ENCODE measurements around the gene MGAT1. TPM values are rescaled to one million over a fixed set of nuclear protein-coding genes. Genes with fewer than 3 reads are reported as not detected.

MGAT1 gene
- total RNA-seq, 1 donor = 113 TPM

DNA sequence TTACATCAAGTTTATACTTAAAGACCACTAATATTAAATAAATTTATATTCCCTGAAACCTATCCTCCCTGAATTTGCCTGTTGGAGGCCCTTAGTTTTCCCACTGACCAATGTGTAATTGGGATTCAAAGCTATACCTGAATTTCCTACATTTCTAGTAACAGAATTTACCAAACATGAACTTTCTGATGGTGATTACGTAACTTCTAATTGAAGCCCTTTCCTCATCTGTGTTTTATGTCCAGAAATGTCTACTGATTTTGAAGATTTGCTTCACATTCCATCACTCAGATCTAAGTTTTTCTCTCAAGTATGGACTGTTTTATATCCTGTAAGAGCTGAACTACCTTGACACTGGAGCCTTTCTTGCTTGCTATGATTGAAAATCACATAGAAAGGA, 45.7 kb upstream of the MGAT1 start:
- no peaks in the 10 kb centered on the region for H3K27me3 ChIP-seq (ENCODE audit: insufficient read depth, low read length)
- H3K27ac ChIP-seq (ENCODE audit: low read depth, low read length) = no peak overlapping the region
- no peaks in the 10 kb centered on the region for H3K4me1 ChIP-seq (ENCODE audit: insufficient read depth, low read length)
- H4K20me1 ChIP-seq (ENCODE audit: insufficient read depth, low read length) = no peaks in the 10 kb centered on the region
- DNase-seq (ENCODE audit: insufficient read length, low spot score, missing footprints) = no peak
- H3K4me2 ChIP-seq (ENCODE audit: insufficient read depth, low read length) = no peak overlapping the region
- H3K79me2 ChIP-seq (ENCODE audit: insufficient read depth, low read length) = no peaks in the 10 kb centered on the region
- peaks cover 47% of the 10 kb centered on the region for H3K36me3 ChIP-seq (ENCODE audit: insufficient read depth, low read length)
- peaks cover 43% of the 10 kb centered on the region for H3K9me3 ChIP-seq (ENCODE audit: low read depth, low read length)
- H3K4me3 ChIP-seq (ENCODE audit: insufficient read depth, low read length) = no peak overlapping the region
- TF ChIP-seq, protein P1, sequence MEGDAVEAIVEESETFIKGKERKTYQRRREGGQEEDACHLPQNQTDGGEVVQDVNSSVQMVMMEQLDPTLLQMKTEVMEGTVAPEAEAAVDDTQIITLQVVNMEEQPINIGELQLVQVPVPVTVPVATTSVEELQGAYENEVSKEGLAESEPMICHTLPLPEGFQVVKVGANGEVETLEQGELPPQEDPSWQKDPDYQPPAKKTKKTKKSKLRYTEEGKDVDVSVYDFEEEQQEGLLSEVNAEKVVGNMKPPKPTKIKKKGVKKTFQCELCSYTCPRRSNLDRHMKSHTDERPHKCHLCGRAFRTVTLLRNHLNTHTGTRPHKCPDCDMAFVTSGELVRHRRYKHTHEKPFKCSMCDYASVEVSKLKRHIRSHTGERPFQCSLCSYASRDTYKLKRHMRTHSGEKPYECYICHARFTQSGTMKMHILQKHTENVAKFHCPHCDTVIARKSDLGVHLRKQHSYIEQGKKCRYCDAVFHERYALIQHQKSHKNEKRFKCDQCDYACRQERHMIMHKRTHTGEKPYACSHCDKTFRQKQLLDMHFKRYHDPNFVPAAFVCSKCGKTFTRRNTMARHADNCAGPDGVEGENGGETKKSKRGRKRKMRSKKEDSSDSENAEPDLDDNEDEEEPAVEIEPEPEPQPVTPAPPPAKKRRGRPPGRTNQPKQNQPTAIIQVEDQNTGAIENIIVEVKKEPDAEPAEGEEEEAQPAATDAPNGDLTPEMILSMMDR (IDR thresholded peaks at IDR 0.05; ENCODE audit: extremely low read depth, low read depth, low read length) = no peak
- H2AFZ ChIP-seq (ENCODE audit: low read length) = no peak overlapping the region

DNA sequence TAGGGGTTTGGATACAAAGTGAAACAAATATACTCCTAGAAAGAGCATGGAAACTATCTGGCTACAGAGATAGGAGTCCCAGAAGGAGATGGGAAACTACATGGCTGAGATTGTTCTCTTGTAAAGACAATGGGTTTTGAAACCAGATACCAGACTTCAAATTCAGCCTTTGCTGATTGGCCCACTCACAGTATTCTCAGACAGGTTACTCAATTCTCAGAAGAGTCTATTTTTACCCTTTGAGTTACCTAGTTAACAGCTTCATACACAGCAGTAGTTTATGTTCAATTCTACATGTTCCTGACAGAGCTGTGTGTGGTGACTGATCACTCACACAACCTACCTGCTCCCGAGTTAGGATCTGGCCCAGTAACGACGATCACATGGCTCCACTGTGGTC, 44.4 kb upstream of the MGAT1 start:
- TF ChIP-seq, protein P1 (IDR thresholded peaks at IDR 0.05; ENCODE audit: extremely low read depth, low read depth, low read length) = no peak
- H3K27me3 ChIP-seq (ENCODE audit: insufficient read depth, low read length) = no peaks in the 10 kb centered on the region
- H4K20me1 ChIP-seq (ENCODE audit: insufficient read depth, low read length) = no peaks in the 10 kb centered on the region
- H3K36me3 ChIP-seq (ENCODE audit: insufficient read depth, low read length) = peaks cover 43% of the 10 kb centered on the region
- no peaks in the 10 kb centered on the region for H3K4me1 ChIP-seq (ENCODE audit: insufficient read depth, low read length)
- no peak overlapping the region for H3K27ac ChIP-seq (ENCODE audit: low read depth, low read length)
- no peaks in the 10 kb centered on the region for H3K79me2 ChIP-seq (ENCODE audit: insufficient read depth, low read length)
- H3K4me3 ChIP-seq (ENCODE audit: insufficient read depth, low read length) = no peak overlapping the region
- H2AFZ ChIP-seq (ENCODE audit: low read length) = no peak overlapping the region
- peaks cover 43% of the 10 kb centered on the region for H3K9me3 ChIP-seq (ENCODE audit: low read depth, low read length)
- DNase-seq (ENCODE audit: insufficient read length, low spot score, missing footprints) = no peak
- no peak overlapping the region for H3K4me2 ChIP-seq (ENCODE audit: insufficient read depth, low read length)

DNA sequence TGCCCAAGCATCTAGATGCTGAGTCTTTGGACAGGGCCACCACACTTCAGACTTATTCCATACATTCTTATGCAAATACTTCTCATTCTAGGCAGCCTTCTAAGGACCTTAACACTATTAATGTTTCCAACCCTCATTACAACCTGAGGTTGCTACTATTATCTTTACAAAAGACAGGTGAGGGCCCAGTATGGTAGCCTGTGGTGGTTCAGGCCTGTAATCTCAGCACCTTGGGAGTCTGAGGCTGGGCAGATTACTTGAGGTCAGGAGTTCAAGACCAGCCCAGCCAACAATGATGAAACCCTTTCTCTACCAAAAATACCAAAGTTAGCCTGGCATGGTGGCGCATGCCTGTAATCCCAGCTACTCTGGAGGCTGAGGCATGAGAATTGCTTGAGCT, 42.3 kb upstream of the MGAT1 start:
- H3K4me3 ChIP-seq (ENCODE audit: insufficient read depth, low read length) = no peak overlapping the region
- H3K9me3 ChIP-seq (ENCODE audit: low read depth, low read length) = peaks cover 25% of the 10 kb centered on the region
- H3K36me3 ChIP-seq (ENCODE audit: insufficient read depth, low read length) = peaks cover 23% of the 10 kb centered on the region
- no peak overlapping the region for H2AFZ ChIP-seq (ENCODE audit: low read length)
- no peaks in the 10 kb centered on the region for H3K4me1 ChIP-seq (ENCODE audit: insufficient read depth, low read length)
- H3K79me2 ChIP-seq (ENCODE audit: insufficient read depth, low read length) = no peaks in the 10 kb centered on the region
- H4K20me1 ChIP-seq (ENCODE audit: insufficient read depth, low read length) = no peaks in the 10 kb centered on the region
- DNase-seq (ENCODE audit: insufficient read length, low spot score, missing footprints) = no peak
- H3K27me3 ChIP-seq (ENCODE audit: insufficient read depth, low read length) = no peaks in the 10 kb centered on the region
- TF ChIP-seq, protein P1 (IDR thresholded peaks at IDR 0.05; ENCODE audit: extremely low read depth, low read depth, low read length) = no peak
- H3K4me2 ChIP-seq (ENCODE audit: insufficient read depth, low read length) = no peak overlapping the region
- H3K27ac ChIP-seq (ENCODE audit: low read depth, low read length) = no peak overlapping the region

DNA sequence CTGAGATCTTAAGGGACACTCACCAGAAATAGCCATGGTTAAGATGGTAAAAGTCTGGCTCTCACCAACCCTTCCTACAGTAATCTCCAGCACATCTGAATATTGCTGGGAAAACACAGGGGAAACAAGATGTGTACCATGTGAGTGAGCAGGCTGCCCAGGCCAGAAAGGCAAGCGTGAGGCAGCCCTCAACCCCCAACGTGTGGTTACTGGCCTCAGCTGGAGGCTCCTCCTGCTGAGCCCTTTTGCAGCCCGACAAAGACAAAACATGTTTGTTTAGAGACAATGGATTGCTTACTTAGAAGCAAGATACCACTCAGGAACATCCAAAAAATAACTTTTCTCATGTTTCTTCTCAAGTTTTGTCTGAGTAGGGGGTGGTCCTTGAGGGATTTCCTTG, 41.8 kb upstream of the MGAT1 start:
- H3K4me3 ChIP-seq (ENCODE audit: insufficient read depth, low read length) = no peak overlapping the region
- no peaks in the 10 kb centered on the region for H3K27me3 ChIP-seq (ENCODE audit: insufficient read depth, low read length)
- no peak overlapping the region for H3K4me2 ChIP-seq (ENCODE audit: insufficient read depth, low read length)
- no peak for DNase-seq (ENCODE audit: insufficient read length, low spot score, missing footprints)
- no peak overlapping the region for H2AFZ ChIP-seq (ENCODE audit: low read length)
- peaks cover 21% of the 10 kb centered on the region for H3K9me3 ChIP-seq (ENCODE audit: low read depth, low read length)
- TF ChIP-seq, protein P1 (IDR thresholded peaks at IDR 0.05; ENCODE audit: extremely low read depth, low read depth, low read length) = no peak
- H4K20me1 ChIP-seq (ENCODE audit: insufficient read depth, low read length) = no peaks in the 10 kb centered on the region
- no peaks in the 10 kb centered on the region for H3K4me1 ChIP-seq (ENCODE audit: insufficient read depth, low read length)
- no peak overlapping the region for H3K27ac ChIP-seq (ENCODE audit: low read depth, low read length)
- H3K36me3 ChIP-seq (ENCODE audit: insufficient read depth, low read length) = peaks cover 19% of the 10 kb centered on the region
- no peaks in the 10 kb centered on the region for H3K79me2 ChIP-seq (ENCODE audit: insufficient read depth, low read length)
